NCI-H69 (cell line): Measurements from ENCODE around the gene ATP2B1.

Experiments
- DNase-seq: peaks from one replicate; lab custom pipeline; 2025; lab: John Stamatoyannopoulos, UW

ATP2B1 gene

GRCh38 chr12:89708565-89709156 is at the start of gene ATP2B1:
TSS of gene ATP2B1 (minus strand) at chr12:89708838. CDS start at chr12:89655886, 52,952 bp downstream.
- DNase-seq = peak; percentile 97

- DNase-seq = peak; percentile 80
Observed at GRCh38 chr12:89757987-89758386, 49.3 kb upstream of the ATP2B1 start.

- DNase-seq = peak; percentile 16
Observed at GRCh38 chr12:89756585-89757398, 48.2 kb upstream of the ATP2B1 start.

GRCh38 chr12:89756194-89756584 is 47.6 kb upstream of the ATP2B1 start:
- no peak for DNase-seq

GRCh38 chr12:89753997-89754396 is 45.4 kb upstream of the ATP2B1 start:
- DNase-seq = no peak

GRCh38 chr12:89752341-89752740 is 43.7 kb upstream of the ATP2B1 start:
- DNase-seq = no peak

- DNase-seq = peak; percentile 22
Observed at GRCh38 chr12:89750389-89751351, 42.0 kb upstream of the ATP2B1 start.

GRCh38 chr12:89748791-89749190 is 40.2 kb upstream of the ATP2B1 start:
- no peak for DNase-seq

- no peak for DNase-seq
Observed at GRCh38 chr12:89745286-89745685, 36.6 kb upstream of the ATP2B1 start.

GRCh38 chr12:89742337-89743022 is 33.8 kb upstream of the ATP2B1 start:
- no peak for DNase-seq

- DNase-seq = no peak
Observed at GRCh38 chr12:89740943-89741342, 32.3 kb upstream of the ATP2B1 start.

- DNase-seq = no peak
Observed at GRCh38 chr12:89736995-89737394, 28.4 kb upstream of the ATP2B1 start.

GRCh38 chr12:89733579-89734201 is 25.1 kb upstream of the ATP2B1 start:
- no peak for DNase-seq

- peak; percentile 70 for DNase-seq
Observed at GRCh38 chr12:89732522-89732921, 23.9 kb upstream of the ATP2B1 start.

- DNase-seq = peak; percentile 79
Observed at GRCh38 chr12:89731614-89732013, 23.0 kb upstream of the ATP2B1 start.

- no peak for DNase-seq
Observed at GRCh38 chr12:89731089-89731488, 22.5 kb upstream of the ATP2B1 start.

- peak; percentile 27 for DNase-seq
Observed at GRCh38 chr12:89729946-89730459, 21.4 kb upstream of the ATP2B1 start.

GRCh38 chr12:89723276-89723675 is 14.6 kb upstream of the ATP2B1 start:
- no peak for DNase-seq

GRCh38 chr12:89721291-89721987 is 12.8 kb upstream of the ATP2B1 start:
- no peak for DNase-seq

GRCh38 chr12:89717759-89718523 is 9.3 kb upstream of the ATP2B1 start:
- no peak for DNase-seq
